GM06990 (cell line): ENCODE data around the gene PTMA.
"Not testable (repeated sequence)": the region's sequence is repeated elsewhere in the genome, so short reads cannot be mapped to it uniquely, and the experiment has no call there.

Experiments
- DNase-seq: peaks from one replicate; pipeline ENCODE4 v3.0.0-alpha.2; 2011; ENCODE audit not compliant: insufficient read length; ENCODE audit errors: extremely low read depth
- H3K27me3 ChIP-seq: replicated peaks from 2 replicates; pipeline ENCODE4 v1.6.0; 2011; ENCODE audit warnings: low read length; ENCODE audit not compliant: control insufficient read depth, insufficient read depth
- H3K36me3 ChIP-seq: 2 replicates; pipeline ENCODE4 v1.5.1; 2011; ENCODE audit warnings: low read length; ENCODE audit not compliant: control insufficient read depth, insufficient read depth
- H3K4me3 ChIP-seq: replicated peaks from 2 replicates; pipeline ENCODE4 v1.5.1; 2011; ENCODE audit warnings: low read depth, mild to moderate bottlenecking, control low read depth, low read length
- CTCF ChIP-seq: IDR thresholded peaks from 2 replicates; pipeline ENCODE4 v1.5.1; 2011; ENCODE audit warnings: low read length, control low read depth, mild to moderate bottlenecking, inconsistent platforms; ENCODE audit not compliant: insufficient read depth, poor library complexity, severe bottlenecking

The PTMA gene

GRCh38 chr2:231743376-231744116, 35.2 kb downstream of the PTMA start:
- DNase-seq: no peak
- Histone ChIP-seq H3K27me3 (no peaks in the 10 kb centered on the region), H3K36me3 (no peaks in the 10 kb centered on the region), H3K4me3 (no peak overlapping the region)
- TF ChIP-seq CTCF: no peak

DNA sequence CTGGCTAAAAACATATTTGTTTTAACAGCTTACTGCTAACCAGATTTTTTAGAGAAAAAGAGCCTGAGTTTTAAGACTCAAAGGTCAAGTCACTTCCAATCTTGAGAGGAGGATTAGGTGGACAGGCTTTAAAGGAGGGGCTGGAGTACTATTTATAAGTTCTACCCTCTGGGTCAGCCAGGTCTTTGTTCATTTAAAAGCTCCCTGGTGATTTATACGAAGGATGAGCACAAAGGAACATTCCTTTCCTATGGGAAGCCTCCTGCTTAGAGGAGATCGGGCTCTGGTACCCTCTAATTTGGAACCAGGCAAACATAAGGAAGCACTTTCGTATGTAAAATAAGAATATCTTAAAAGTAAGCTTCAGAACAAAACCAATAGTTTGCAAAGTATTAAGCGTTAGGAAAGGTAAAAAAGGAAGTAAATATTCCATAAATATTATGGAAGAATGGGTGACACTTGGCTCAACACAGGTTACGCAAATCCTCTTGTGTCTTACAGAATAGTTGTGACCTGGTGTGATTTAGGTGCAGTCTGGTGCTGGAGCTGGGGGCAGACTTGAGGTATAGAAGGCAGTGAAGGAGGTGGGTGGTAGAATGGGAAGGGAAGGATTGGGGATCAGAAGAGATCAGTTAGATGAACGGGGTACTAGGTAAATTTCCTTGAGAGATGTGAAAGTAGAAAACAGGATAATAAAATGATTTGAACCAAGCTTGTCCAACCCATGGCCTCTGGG, 37.1 kb downstream of the PTMA start:
- no peak overlapping the region for H3K4me3 ChIP-seq

GRCh38 chr2:231748153-231748896, 40.0 kb downstream of the PTMA start:
- not testable (repeated sequence) for H3K4me3 ChIP-seq, DNase-seq, H3K36me3 ChIP-seq, H3K27me3 ChIP-seq

More for the DNA sequence above, 37.1 kb downstream of the PTMA start:
- no peak for DNase-seq
- no peaks in the 10 kb centered on the region for H3K36me3 ChIP-seq
- TF ChIP-seq CTCF: no peak
- no peaks in the 10 kb centered on the region for H3K27me3 ChIP-seq

GRCh38 chr2:231749016-231749415, 40.7 kb downstream of the PTMA start:
- DNase-seq, H3K36me3 ChIP-seq, H3K4me3 ChIP-seq, H3K27me3 ChIP-seq: not testable (repeated sequence)

- no peak overlapping the region for H3K4me3 ChIP-seq
- H3K36me3 ChIP-seq: no peaks in the 10 kb centered on the region
- H3K27me3 ChIP-seq: no peaks in the 10 kb centered on the region
- TF ChIP-seq CTCF: no peak
- DNase-seq: no peak
These were observed 42.9 kb downstream of the PTMA start for GRCh38 chr2:231751042-231751815.

- Histone ChIP-seq H3K27me3 (no peaks in the 10 kb centered on the region), H3K4me3 (no peak overlapping the region), H3K36me3 (no peaks in the 10 kb centered on the region)
- no peak for DNase-seq
- TF ChIP-seq CTCF: no peak
These were observed 43.7 kb downstream of the PTMA start for GRCh38 chr2:231752061-231752460.
